H1 (cell line): ENCODE results near the gene CDH20.

Source experiments
- BCL11A ChIP-seq, 2 experiments: IDR thresholded peaks; one replicate each; pipeline ENCODE4 v1.6.1; 2011; ENCODE audit warnings: low read depth in 2 of 2, low read length in 2 of 2, mild to moderate bottlenecking in 2 of 2
- CEBPB ChIP-seq: IDR thresholded peaks from 2 replicates; pipeline ENCODE4 v1.6.1; 2012; ENCODE audit warnings: low read depth, low read length
- CREB1 ChIP-seq: IDR thresholded peaks from 2 replicates; pipeline ENCODE4 v1.6.1; 2012; ENCODE audit warnings: inconsistent platforms
- CTCF ChIP-seq, 3 experiments: IDR thresholded peaks; 1 replicate in 2 of 3; 2 replicates in 1 of 3; pipeline versions ENCODE4 v1.5.1 to v1.6.1; 2011; ENCODE audit warnings: low read length in 3 of 3, mild to moderate bottlenecking in 3 of 3, inconsistent platforms in 2 of 3, low read depth in 1 of 3, moderate library complexity in 1 of 3; ENCODE audit not compliant: insufficient read depth in 1 of 3; ENCODE audit errors: control extremely low read depth in 1 of 3
- MAX ChIP-seq: IDR thresholded peaks from 2 replicates; pipeline ENCODE4 v1.6.1; 2012; ENCODE audit warnings: inconsistent platforms
- POLR2A ChIP-seq, 2 experiments: IDR thresholded peaks; 1 replicate in 1 of 2; 2 replicates in 1 of 2; pipeline ENCODE4 v1.6.1; 2011; ENCODE audit warnings: low read depth in 2 of 2, low read length in 2 of 2, mild to moderate bottlenecking in 2 of 2; ENCODE audit errors: control extremely low read depth in 1 of 2
- POLR2AphosphoS5 ChIP-seq: IDR thresholded peaks from 2 replicates; pipeline ENCODE4 v1.6.1; 2011; ENCODE audit warnings: low read depth, low read length
- SUZ12 ChIP-seq: fragments of 200-600 bp; sonication (generic); IDR thresholded peaks from 2 replicates; pipeline ENCODE4 v1.6.1; 2012; ENCODE audit warnings: mild to moderate bottlenecking, inconsistent platforms, low read length, moderate library complexity, mixed read lengths

GRCh38 chr18:61475931-61476330 lies 142.7 kb downstream of the CDH20 start:
- TF ChIP-seq CTCF (IDR thresholded peaks at IDR 0.05; ENCODE audit: control extremely low read depth in 1 of 3, insufficient read depth in 1 of 3, low read depth in 1 of 3, low read length in 3 of 3) (no peak), CREB1 (no peak), SUZ12 (no peak), MAX (no peak), BCL11A (IDR thresholded peaks at IDR 0.05; ENCODE audit: low read depth in 2 of 2, low read length in 2 of 2) (no peak), POLR2AphosphoS5 (no peak), CEBPB (no peak), POLR2A (IDR thresholded peaks at IDR 0.05; ENCODE audit: control extremely low read depth in 1 of 2, low read depth in 2 of 2, low read length in 2 of 2) (no peak)
